ENCODE measurements around the gene HGD. TPM values are rescaled to one million over a fixed set of nuclear protein-coding genes. Genes with fewer than 3 reads are reported as not detected.
A peak's percentile ranks its signal among the peaks of the same experiment; 100 is the strongest.

Gene HGD, protein sequence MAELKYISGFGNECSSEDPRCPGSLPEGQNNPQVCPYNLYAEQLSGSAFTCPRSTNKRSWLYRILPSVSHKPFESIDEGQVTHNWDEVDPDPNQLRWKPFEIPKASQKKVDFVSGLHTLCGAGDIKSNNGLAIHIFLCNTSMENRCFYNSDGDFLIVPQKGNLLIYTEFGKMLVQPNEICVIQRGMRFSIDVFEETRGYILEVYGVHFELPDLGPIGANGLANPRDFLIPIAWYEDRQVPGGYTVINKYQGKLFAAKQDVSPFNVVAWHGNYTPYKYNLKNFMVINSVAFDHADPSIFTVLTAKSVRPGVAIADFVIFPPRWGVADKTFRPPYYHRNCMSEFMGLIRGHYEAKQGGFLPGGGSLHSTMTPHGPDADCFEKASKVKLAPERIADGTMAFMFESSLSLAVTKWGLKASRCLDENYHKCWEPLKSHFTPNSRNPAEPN
- total RNA-seq (2021) = 0.33 TPM in 1 of 2 replicates, not detected in the other
- long read RNA-seq, partial matches to known transcripts = 0 of 1 reads
- long read RNA-seq, other reads (novel, unspliced or antisense) = 1 of 1 reads

DNA sequence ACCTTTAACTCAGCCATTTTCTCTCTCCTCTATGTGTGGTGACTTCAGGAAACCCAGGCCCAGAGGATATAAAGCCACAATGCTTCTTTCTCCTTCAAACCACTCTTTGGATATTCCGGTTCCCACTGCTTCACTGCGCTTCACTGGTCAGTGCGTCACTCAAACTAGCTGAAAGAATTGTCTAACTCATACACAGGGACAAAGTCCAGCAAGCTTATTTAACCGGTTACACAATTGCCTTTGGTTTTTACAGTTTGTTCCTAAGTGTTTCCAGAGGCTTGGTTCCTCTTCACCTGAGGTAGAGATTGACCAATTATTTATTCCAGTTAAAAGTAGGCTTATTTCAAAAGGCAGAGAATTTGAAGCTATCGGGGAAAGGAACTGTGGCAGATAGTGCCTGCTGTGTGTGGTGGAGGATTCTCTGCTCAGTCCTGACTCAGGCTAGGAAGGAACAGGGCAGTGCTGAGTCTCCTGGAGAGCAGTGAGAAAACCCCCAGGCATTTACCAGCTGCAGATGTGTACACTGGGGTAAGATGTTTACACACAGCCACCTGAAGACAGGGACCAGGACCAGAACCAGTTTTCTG is at the start of gene HGD:
Gene HGD (minus strand): TSS at position 145 of the 587 bp plus-strand sequence. CDS start 128 bp downstream, at position 17.
- no peaks in the 10 kb centered on the region for H3K27me3 ChIP-seq (ENCODE audit: insufficient read depth, low read length)
- no peaks in the 10 kb centered on the region for H3K9me3 ChIP-seq (ENCODE audit: control insufficient read depth, low read depth, low read length)
- no peak within 1 kb of the TSS for H3K23ac ChIP-seq (ENCODE audit: insufficient read length, low read depth, low read length)
- no peak within 1 kb of the TSS for H4K8ac ChIP-seq (replicated peaks; ENCODE audit: insufficient read length, low read depth, low read length)
- H3K4me3 Mint-ChIP-seq = no peak within 1 kb of the TSS
- no peak within 1 kb of the TSS for H2BK12ac ChIP-seq (ENCODE audit: insufficient read length, low read depth, low read length)
- no peak within 1 kb of the TSS for H2AFZ ChIP-seq (ENCODE audit: low read length)
- TF ChIP-seq, protein P1, sequence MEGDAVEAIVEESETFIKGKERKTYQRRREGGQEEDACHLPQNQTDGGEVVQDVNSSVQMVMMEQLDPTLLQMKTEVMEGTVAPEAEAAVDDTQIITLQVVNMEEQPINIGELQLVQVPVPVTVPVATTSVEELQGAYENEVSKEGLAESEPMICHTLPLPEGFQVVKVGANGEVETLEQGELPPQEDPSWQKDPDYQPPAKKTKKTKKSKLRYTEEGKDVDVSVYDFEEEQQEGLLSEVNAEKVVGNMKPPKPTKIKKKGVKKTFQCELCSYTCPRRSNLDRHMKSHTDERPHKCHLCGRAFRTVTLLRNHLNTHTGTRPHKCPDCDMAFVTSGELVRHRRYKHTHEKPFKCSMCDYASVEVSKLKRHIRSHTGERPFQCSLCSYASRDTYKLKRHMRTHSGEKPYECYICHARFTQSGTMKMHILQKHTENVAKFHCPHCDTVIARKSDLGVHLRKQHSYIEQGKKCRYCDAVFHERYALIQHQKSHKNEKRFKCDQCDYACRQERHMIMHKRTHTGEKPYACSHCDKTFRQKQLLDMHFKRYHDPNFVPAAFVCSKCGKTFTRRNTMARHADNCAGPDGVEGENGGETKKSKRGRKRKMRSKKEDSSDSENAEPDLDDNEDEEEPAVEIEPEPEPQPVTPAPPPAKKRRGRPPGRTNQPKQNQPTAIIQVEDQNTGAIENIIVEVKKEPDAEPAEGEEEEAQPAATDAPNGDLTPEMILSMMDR (conservative IDR thresholded peaks at IDR 0.05) = no peak
- H2BK120ac ChIP-seq (ENCODE audit: low read depth, low read length, poor library complexity, severe bottlenecking) = no peak within 1 kb of the TSS
- no peak within 1 kb of the TSS for H2BK15ac ChIP-seq (ENCODE audit: low read depth, low read length)
- H2BK5ac ChIP-seq (ENCODE audit: insufficient read length, low read length) = no peak within 1 kb of the TSS
- no peak within 1 kb of the TSS for H3K4ac ChIP-seq (ENCODE audit: low read depth, low read length)
- no peaks in the 10 kb centered on the region for H3K23me2 ChIP-seq (ENCODE audit: insufficient read length, low read depth, low read length, poor library complexity, severe bottlenecking)
- peaks cover 5 to 15% (median 8%) of the 10 kb centered on the region in 3 experiments; a peak in 5 of 7 replicates for H3K36me3 Mint-ChIP-seq (ENCODE audit: insufficient read depth in 1 of 3, low read depth in 3 of 3)
- H3K56ac ChIP-seq (ENCODE audit: insufficient read length, low read depth, low read length) = no peak within 1 kb of the TSS
- no peak within 1 kb of the TSS for H3K14ac ChIP-seq (ENCODE audit: insufficient read depth, low read length)
- H2BK20ac ChIP-seq (ENCODE audit: low read depth, low read length, poor library complexity, severe bottlenecking) = no peak within 1 kb of the TSS
- H3K79me1 ChIP-seq (ENCODE audit: insufficient read depth, low read depth, low read length, poor library complexity, severe bottlenecking) = no peaks in the 10 kb centered on the region
- no peaks in the 10 kb centered on the region for H4K20me1 ChIP-seq (ENCODE audit: control insufficient read depth, insufficient read depth, insufficient read length)
- no peaks in the 10 kb centered on the region for H3K27me3 Mint-ChIP-seq (ENCODE audit: low read depth)
- H3K4me1 Mint-ChIP-seq = peaks cover 52 to 57% of the 10 kb centered on the region in 2 experiments
- H3K4me1 ChIP-seq (ENCODE audit: insufficient read depth, low read length) = peaks cover 3% of the 10 kb centered on the region; the same call in 1 of the 2 replicates
- H2AK5ac ChIP-seq (ENCODE audit: insufficient read length, low read length) = no peak within 1 kb of the TSS
- no peak within 1 kb of the TSS for H3T11ph ChIP-seq (ENCODE audit: low read length)
- no peak within 1 kb of the TSS for H3K18ac ChIP-seq (ENCODE audit: insufficient read length, low read depth, low read length)
- no peak for DNase-seq
- no peaks in the 10 kb centered on the region for H3K79me2 ChIP-seq (ENCODE audit: insufficient read depth, low read length)
- H3K9me3 Mint-ChIP-seq = peaks cover 7 to 8% of the 10 kb centered on the region in 2 experiments; a peak in 4 of 5 replicates
- WGBS (ENCODE audit: extremely low coverage, insufficient read length, low lambda C conversion rate) = no CpG with 5 or more reads among the region's 5 CpGs
- H4K91ac ChIP-seq (ENCODE audit: insufficient read length, low read depth, low read length) = no peak within 1 kb of the TSS
- no peak within 1 kb of the TSS for H3K4me2 ChIP-seq (ENCODE audit: insufficient read depth, insufficient read length, low read length)
- H3K27ac Mint-ChIP-seq = peak within 1 kb of the TSS; percentile 27 to 85 (median 82)
- no peak within 1 kb of the TSS for H3K9ac ChIP-seq (ENCODE audit: extremely low read depth, insufficient read length, low read length)
- no peak within 1 kb of the TSS for H3K27ac ChIP-seq (ENCODE audit: insufficient read length, low read depth, low read length)
- no peak within 1 kb of the TSS for H4K5ac ChIP-seq (ENCODE audit: insufficient read length, low read depth, low read length)
